ENCODE measurements around the gene LRRC28. TPM values are rescaled to one million over a fixed set of nuclear protein-coding genes. Genes with fewer than 3 reads are reported as not detected.

LRRC28 gene
- total RNA-seq, 1 donor from 2014 or later = 26.9 TPM

GRCh38 chr15:99432271-99433025, 181.2 kb downstream of the LRRC28 start:
- DNase-seq (ENCODE audit: extremely low spot score, unreplicated experiment) = no peak
- Mint-ChIP-seq H3K36me3 (no peaks in the 10 kb centered on the region), H3K27me3 (no peaks in the 10 kb centered on the region), H3K9me3 (no peaks in the 10 kb centered on the region), H3K4me3 (no peak overlapping the region), H3K4me1 (ENCODE audit: unreplicated experiment) (peaks cover 16% of the 10 kb centered on the region), H3K27ac (no peak overlapping the region)
- no peak for TF ChIP-seq CTCF (conservative IDR thresholded peaks at IDR 0.05)

GRCh38 chr15:99433026-99433756, 181.9 kb downstream of the LRRC28 start:
- Mint-ChIP-seq H3K27ac (peak overlapping the region; percentile 33), H3K4me3 (no peak overlapping the region), H3K27me3 (no peaks in the 10 kb centered on the region), H3K9me3 (no peaks in the 10 kb centered on the region), H3K36me3 (no peaks in the 10 kb centered on the region), H3K4me1 (ENCODE audit: unreplicated experiment) (peaks cover 16% of the 10 kb centered on the region)
- DNase-seq (ENCODE audit: extremely low spot score, unreplicated experiment) = no peak
- TF ChIP-seq CTCF (conservative IDR thresholded peaks at IDR 0.05) = no peak

GRCh38 chr15:99433757-99434450, 182.6 kb downstream of the LRRC28 start:
- Mint-ChIP-seq H3K4me3 (peak overlapping the region; percentile 51), H3K9me3 (no peaks in the 10 kb centered on the region), H3K27ac (peak overlapping the region; percentile 33), H3K36me3 (no peaks in the 10 kb centered on the region), H3K4me1 (ENCODE audit: unreplicated experiment) (peaks cover 19% of the 10 kb centered on the region), H3K27me3 (no peaks in the 10 kb centered on the region)
- peak; percentile 62 for DNase-seq (ENCODE audit: extremely low spot score, unreplicated experiment)
- TF ChIP-seq CTCF (conservative IDR thresholded peaks at IDR 0.05) = no peak

- no peaks in the 10 kb centered on the region for H3K36me3 Mint-ChIP-seq
- no peaks in the 10 kb centered on the region for H3K9me3 Mint-ChIP-seq
- H3K27ac Mint-ChIP-seq = peak overlapping the region; percentile 86
Measured at GRCh38 chr15:99434506-99435112, 183.3 kb downstream of the LRRC28 start.

More at GRCh38 chr15:99434506-99435112, 183.3 kb downstream of the LRRC28 start:
- no peaks in the 10 kb centered on the region for H3K27me3 Mint-ChIP-seq
- peaks cover 19% of the 10 kb centered on the region for H3K4me1 Mint-ChIP-seq (ENCODE audit: unreplicated experiment)
- TF ChIP-seq CTCF (conservative IDR thresholded peaks at IDR 0.05) = no peak
- peak; percentile 56 for DNase-seq (ENCODE audit: extremely low spot score, unreplicated experiment)
- H3K4me3 Mint-ChIP-seq = peak overlapping the region; percentile 55

Measured in type B pancreatic cell (in vitro differentiated cells).